ENCODE results near the gene DCP1A.

- no peak for TF ChIP-seq CTCF (conservative IDR thresholded peaks at IDR 0.05; ENCODE audit: low read depth, low read length)
- no peak for TF ChIP-seq EZH2phosphoT487 (IDR thresholded peaks at IDR 0.05; ENCODE audit: borderline replicate concordance, low read length)
Observed at GRCh38 chr3:53259427-53260259, 87.7 kb downstream of the DCP1A start.

Measured in PC-3 (cell line).